ENCODE results near the gene AFMID.
A peak's percentile ranks its signal among the peaks of the same experiment; 100 is the strongest.
"Not testable (repeated sequence)": the region's sequence is repeated elsewhere in the genome, so short reads cannot be mapped to it uniquely, and the experiment has no call there.

Gene AFMID

GRCh38 chr17:78170692-78171590 is 16.2 kb upstream of the AFMID start:
- Mint-ChIP-seq H3K9me3 (no peaks in the 10 kb centered on the region), H3K4me1 (peaks cover 52% of the 10 kb centered on the region), H3K4me3 (peak overlapping the region; percentile 73), H3K27me3 (no peaks in the 10 kb centered on the region), H3K27ac (peak overlapping the region; percentile 30), H3K36me3 (peaks cover 6% of the 10 kb centered on the region)

DNA sequence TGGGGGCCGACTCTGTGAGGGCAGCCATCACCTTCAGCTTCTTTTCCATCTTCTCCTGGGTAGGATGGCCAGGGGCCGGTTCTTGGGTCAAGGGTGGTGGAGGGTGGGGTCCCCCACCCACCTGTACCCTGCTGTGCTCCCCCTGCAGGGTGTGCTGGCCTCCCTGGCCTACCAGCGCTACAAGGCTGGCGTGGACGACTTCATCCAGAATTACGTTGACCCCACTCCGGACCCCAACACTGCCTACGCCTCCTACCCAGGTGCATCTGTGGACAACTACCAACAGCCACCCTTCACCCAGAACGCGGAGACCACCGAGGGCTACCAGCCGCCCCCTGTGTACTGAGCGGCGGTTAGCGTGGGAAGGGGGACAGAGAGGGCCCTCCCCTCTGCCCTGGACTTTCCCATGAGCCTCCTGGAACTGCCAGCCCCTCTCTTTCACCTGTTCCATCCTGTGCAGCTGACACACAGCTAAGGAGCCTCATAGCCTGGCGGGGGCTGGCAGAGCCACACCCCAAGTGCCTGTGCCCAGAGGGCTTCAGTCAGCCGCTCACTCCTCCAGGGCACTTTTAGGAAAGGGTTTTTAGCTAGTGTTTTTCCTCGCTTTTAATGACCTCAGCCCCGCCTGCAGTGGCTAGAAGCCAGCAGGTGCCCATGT is 15.4 kb upstream of the AFMID start:
- H3K27ac Mint-ChIP-seq = peak overlapping the region; percentile 30
- H3K9me3 Mint-ChIP-seq, H3K36me3 Mint-ChIP-seq, H3K27me3 Mint-ChIP-seq: not testable (repeated sequence)
- peak overlapping the region; percentile 43 for H3K4me3 Mint-ChIP-seq
- H3K4me1 Mint-ChIP-seq = peaks cover 60% of the 10 kb centered on the region

GRCh38 chr17:78172249-78173051 is 14.7 kb upstream of the AFMID start:
- H3K9me3 Mint-ChIP-seq = no peaks in the 10 kb centered on the region

GRCh38 chr17:78173097-78173715 is 14.0 kb upstream of the AFMID start:
- Mint-ChIP-seq H3K36me3 (peaks cover 6% of the 10 kb centered on the region), H3K9me3 (no peaks in the 10 kb centered on the region), H3K4me1 (peaks cover 65% of the 10 kb centered on the region), H3K27me3 (no peaks in the 10 kb centered on the region), H3K27ac (peak overlapping the region; percentile 23), H3K4me3 (peak overlapping the region; percentile 54)

More at GRCh38 chr17:78172249-78173051, 14.7 kb upstream of the AFMID start:
- Mint-ChIP-seq H3K36me3 (peaks cover 6% of the 10 kb centered on the region), H3K4me3 (peak overlapping the region; percentile 43), H3K4me1 (peaks cover 65% of the 10 kb centered on the region), H3K27me3 (no peaks in the 10 kb centered on the region), H3K27ac (peak overlapping the region; percentile 32)

DNA sequence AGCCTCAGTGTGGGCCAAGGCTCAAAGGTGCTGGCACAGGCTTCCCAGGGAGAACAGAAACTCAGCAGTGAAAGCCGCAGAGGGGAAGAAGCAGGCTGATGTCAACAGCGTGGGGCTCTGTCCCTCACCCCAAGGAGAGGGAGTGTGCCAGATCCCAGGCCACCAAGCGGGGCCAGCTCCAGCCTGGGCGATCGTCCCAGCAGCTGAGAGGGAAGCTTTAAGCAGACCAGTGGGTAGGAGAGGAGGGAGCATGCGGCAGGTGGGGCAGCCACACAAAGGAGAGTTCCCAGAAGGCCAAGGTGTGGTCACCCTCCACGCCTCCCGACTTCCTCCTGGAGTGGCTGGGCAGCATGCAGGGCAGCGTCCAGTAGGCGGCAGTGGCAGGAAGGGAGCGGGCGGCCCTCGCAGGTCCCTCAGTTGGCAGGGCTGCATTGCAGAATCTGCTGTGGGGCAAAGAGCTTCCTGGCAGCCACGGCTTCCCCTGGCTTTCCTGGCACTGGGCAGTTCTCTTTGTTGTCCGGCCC is 12.8 kb upstream of the AFMID start:
- no peaks in the 10 kb centered on the region for H3K9me3 Mint-ChIP-seq
- peak overlapping the region; percentile 51 for H3K27ac Mint-ChIP-seq
- no peaks in the 10 kb centered on the region for H3K27me3 Mint-ChIP-seq
- H3K36me3 Mint-ChIP-seq = peaks cover 6% of the 10 kb centered on the region
- H3K4me3 Mint-ChIP-seq = no peak overlapping the region
- peaks cover 65% of the 10 kb centered on the region for H3K4me1 Mint-ChIP-seq

- H3K27me3 Mint-ChIP-seq = no peaks in the 10 kb centered on the region
- no peak overlapping the region for H3K27ac Mint-ChIP-seq
- H3K4me3 Mint-ChIP-seq = no peak overlapping the region
- H3K4me1 Mint-ChIP-seq = peaks cover 61% of the 10 kb centered on the region
- peaks cover 6% of the 10 kb centered on the region for H3K36me3 Mint-ChIP-seq
- H3K9me3 Mint-ChIP-seq = no peaks in the 10 kb centered on the region
These were observed 12.1 kb upstream of the AFMID start for GRCh38 chr17:78174870-78175642.

DNA sequence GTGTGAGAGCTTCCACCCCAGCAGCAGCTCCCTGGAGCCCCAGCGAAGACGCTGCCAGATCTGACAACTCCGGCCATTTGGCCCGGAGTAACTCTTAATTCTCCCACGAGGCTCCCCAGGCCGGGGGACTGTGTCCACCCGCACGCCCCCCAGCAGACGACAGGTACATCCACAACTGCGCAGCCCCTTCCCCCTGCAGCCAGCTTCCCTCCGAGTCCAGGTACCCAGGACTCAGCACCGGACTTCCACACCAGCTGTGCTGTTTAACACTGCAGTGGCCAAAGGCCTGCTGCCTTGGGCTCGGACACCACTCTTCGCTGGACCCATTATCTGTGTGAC is 11.6 kb upstream of the AFMID start:
- no peak overlapping the region for H3K27ac Mint-ChIP-seq
- peaks cover 60% of the 10 kb centered on the region for H3K4me1 Mint-ChIP-seq
- H3K27me3 Mint-ChIP-seq = no peaks in the 10 kb centered on the region
- H3K9me3 Mint-ChIP-seq = no peaks in the 10 kb centered on the region
- H3K36me3 Mint-ChIP-seq = peaks cover 6% of the 10 kb centered on the region
- no peak overlapping the region for H3K4me3 Mint-ChIP-seq

DNA sequence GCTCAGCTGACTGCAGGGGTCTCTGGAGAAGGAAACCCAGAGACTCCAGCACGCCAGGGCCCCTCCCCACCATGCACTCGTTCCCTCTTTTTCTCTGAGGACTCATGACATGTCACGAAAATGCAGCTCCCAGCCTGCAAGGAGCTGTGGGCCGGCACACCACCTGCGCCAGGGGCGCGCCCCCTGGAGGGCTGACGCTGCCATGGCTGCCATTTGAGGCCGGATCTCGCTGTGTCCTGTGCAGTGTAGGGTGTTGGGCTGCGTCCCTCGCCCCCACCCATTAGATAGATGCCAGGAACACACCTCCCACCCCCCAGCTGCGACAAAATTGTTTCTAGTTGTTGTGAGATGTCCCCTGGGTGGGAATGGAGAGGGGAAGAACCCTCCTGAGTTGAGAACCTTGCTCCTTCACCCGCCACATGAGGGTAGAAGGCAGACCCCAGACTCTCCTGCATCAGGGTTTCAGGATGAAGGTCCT is 10.6 kb upstream of the AFMID start:
- peak overlapping the region; percentile 84 for H3K27ac Mint-ChIP-seq
- H3K4me3 Mint-ChIP-seq = no peak overlapping the region
- peaks cover 53% of the 10 kb centered on the region for H3K4me1 Mint-ChIP-seq
- H3K9me3 Mint-ChIP-seq = no peaks in the 10 kb centered on the region
- H3K36me3 Mint-ChIP-seq = peaks cover 3% of the 10 kb centered on the region
- H3K27me3 Mint-ChIP-seq = no peaks in the 10 kb centered on the region

- no peaks in the 10 kb centered on the region for H3K27me3 Mint-ChIP-seq
These were observed 7.8 kb upstream of the AFMID start for GRCh38 chr17:78179372-78179771.

GRCh38 chr17:78180083-78180482 is 7.1 kb upstream of the AFMID start:
- Mint-ChIP-seq H3K9me3 (no peaks in the 10 kb centered on the region), H3K36me3 (no peaks in the 10 kb centered on the region), H3K4me1 (peaks cover 24% of the 10 kb centered on the region), H3K4me3 (peak overlapping the region; percentile 36), H3K27ac (no peak overlapping the region), H3K27me3 (no peaks in the 10 kb centered on the region)

More at GRCh38 chr17:78179372-78179771, 7.8 kb upstream of the AFMID start:
- Mint-ChIP-seq H3K27ac (peak overlapping the region; percentile 35), H3K4me1 (peaks cover 25% of the 10 kb centered on the region), H3K36me3 (no peaks in the 10 kb centered on the region), H3K4me3 (no peak overlapping the region), H3K9me3 (no peaks in the 10 kb centered on the region)

DNA sequence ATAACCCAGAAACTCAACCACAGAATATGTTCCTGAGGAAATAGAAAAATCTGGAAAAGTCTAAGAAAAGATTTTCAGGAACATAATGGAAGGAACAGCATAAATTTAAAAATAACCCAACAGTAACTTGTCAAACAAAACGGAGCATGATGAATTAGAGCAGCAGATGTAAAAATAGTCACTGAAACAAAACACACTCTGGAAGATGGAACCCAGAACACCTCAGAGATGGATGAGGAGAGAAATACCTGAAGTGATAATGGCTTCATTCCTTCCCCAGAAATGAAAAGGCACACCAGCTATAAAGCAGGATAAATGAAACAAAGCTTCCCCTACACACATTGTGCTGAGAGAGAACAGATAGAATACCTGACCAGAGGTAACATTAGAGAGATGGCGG is 6.7 kb upstream of the AFMID start:
- peaks cover 21% of the 10 kb centered on the region for H3K4me1 Mint-ChIP-seq
- no peaks in the 10 kb centered on the region for H3K9me3 Mint-ChIP-seq
- peak overlapping the region; percentile 36 for H3K4me3 Mint-ChIP-seq
- no peak overlapping the region for H3K27ac Mint-ChIP-seq
- no peaks in the 10 kb centered on the region for H3K36me3 Mint-ChIP-seq
- H3K27me3 Mint-ChIP-seq = no peaks in the 10 kb centered on the region

GRCh38 chr17:78182504-78182903 is 4.7 kb upstream of the AFMID start:
- Mint-ChIP-seq H3K27ac (no peak overlapping the region), H3K4me1 (peaks cover 14% of the 10 kb centered on the region), H3K27me3 (no peaks in the 10 kb centered on the region), H3K4me3 (no peak overlapping the region), H3K9me3 (no peaks in the 10 kb centered on the region), H3K36me3 (no peaks in the 10 kb centered on the region)

- Mint-ChIP-seq H3K4me3 (no peak overlapping the region), H3K9me3 (no peaks in the 10 kb centered on the region), H3K4me1 (peaks cover 18% of the 10 kb centered on the region), H3K27me3 (no peaks in the 10 kb centered on the region), H3K27ac (no peak overlapping the region), H3K36me3 (no peaks in the 10 kb centered on the region)
These were observed 3.2 kb upstream of the AFMID start for GRCh38 chr17:78183916-78184315.

- Mint-ChIP-seq H3K9me3 (no peaks in the 10 kb centered on the region), H3K4me1 (peaks cover 18% of the 10 kb centered on the region), H3K27me3 (no peaks in the 10 kb centered on the region), H3K4me3 (peak overlapping the region; percentile 26), H3K36me3 (no peaks in the 10 kb centered on the region), H3K27ac (no peak overlapping the region)
These were observed 2.8 kb upstream of the AFMID start for GRCh38 chr17:78184351-78184750.
